HG02938 (cell line): ENCODE data around the gene TP53I3.
A peak's percentile ranks its signal among the peaks of the same experiment; 100 is the strongest.
"Not testable (repeated sequence)": the region's sequence is repeated elsewhere in the genome, so short reads cannot be mapped to it uniquely, and the experiment has no call there.

ENCODE experiments used
- ATAC-seq: cut with Tn5 transposase; IDR thresholded peaks from one replicate; pipeline ENCODE4 v1.9.1; 2021; ENCODE audit warnings: mild to moderate bottlenecking, moderate library complexity; ENCODE audit not compliant: unreplicated experiment

TP53I3 gene

GRCh38 chr2:24084386-24085199 lies at the start of gene TP53I3:
TSS of gene TP53I3 (minus strand) at chr2:24084834. CDS start at chr2:24084326, 508 bp downstream.
- peak; percentile 77 for ATAC-seq

GRCh38 chr2:24132543-24132942 lies 47.9 kb upstream of the TP53I3 start:
- ATAC-seq: no peak

- no peak for ATAC-seq
Measured at GRCh38 chr2:24125956-24126355, 41.3 kb upstream of the TP53I3 start.

- ATAC-seq: peak; percentile 26
Measured at GRCh38 chr2:24123922-24124580, 39.4 kb upstream of the TP53I3 start.

- ATAC-seq: peak; percentile 85
Measured at GRCh38 chr2:24123195-24123921, 38.7 kb upstream of the TP53I3 start, which contains the start of the genes FAM228B and PFN4. TSS of gene FAM228B (plus strand) at chr2:24123469. CDS start at chr2:24124362, 893 bp downstream. TSS of gene PFN4 (minus strand) at chr2:24123334. CDS start at chr2:24122535, 799 bp downstream.

GRCh38 chr2:24122366-24123194 lies 37.9 kb upstream of the TP53I3 start:
- no peak for ATAC-seq

GRCh38 chr2:24121469-24121868 lies 36.8 kb upstream of the TP53I3 start:
- ATAC-seq: no peak

GRCh38 chr2:24121066-24121465 lies 36.4 kb upstream of the TP53I3 start:
- no peak for ATAC-seq

GRCh38 chr2:24117902-24118301 lies 33.3 kb upstream of the TP53I3 start:
- no peak for ATAC-seq

- ATAC-seq: no peak
Measured at GRCh38 chr2:24115057-24115456, 30.4 kb upstream of the TP53I3 start.

- ATAC-seq: no peak
Measured at GRCh38 chr2:24111407-24111901, 26.8 kb upstream of the TP53I3 start.

- no peak for ATAC-seq
Measured at GRCh38 chr2:24110660-24111303, 26.1 kb upstream of the TP53I3 start.

GRCh38 chr2:24109431-24109830 lies 24.8 kb upstream of the TP53I3 start:
- ATAC-seq: not testable (repeated sequence)

- ATAC-seq: no peak
Measured at GRCh38 chr2:24107336-24107735, 22.7 kb upstream of the TP53I3 start.

GRCh38 chr2:24106786-24107185 lies 22.2 kb upstream of the TP53I3 start:
- ATAC-seq: no peak

- ATAC-seq: no peak
Measured at GRCh38 chr2:24105816-24106215, 21.2 kb upstream of the TP53I3 start.

- ATAC-seq: no peak
Measured at GRCh38 chr2:24104906-24105305, 20.3 kb upstream of the TP53I3 start.

- ATAC-seq: no peak
Measured at GRCh38 chr2:24104110-24104650, 19.5 kb upstream of the TP53I3 start.

GRCh38 chr2:24102677-24103076 lies 18.0 kb upstream of the TP53I3 start:
- ATAC-seq: no peak

- no peak for ATAC-seq
Measured at GRCh38 chr2:24101992-24102391, 17.4 kb upstream of the TP53I3 start.
